GM21528 (cell line): ENCODE data around the gene ATF3.

Experiments
- ATAC-seq: cut with Tn5 transposase; IDR thresholded peaks from one replicate; pipeline ENCODE4 v1.9.1; 2021; ENCODE audit warnings: mild to moderate bottlenecking, moderate library complexity; ENCODE audit not compliant: unreplicated experiment, low FRiP score

The ATF3 gene

GRCh38 chr1:212586206-212587015 is 22.1 kb upstream of the ATF3 start:
- ATAC-seq, result peak; percentile 80

- ATAC-seq, result no peak
Measured at GRCh38 chr1:212587016-212587887, 21.3 kb upstream of the ATF3 start.

GRCh38 chr1:212587888-212588510 is 20.6 kb upstream of the ATF3 start:
- no peak for ATAC-seq

GRCh38 chr1:212589446-212589845 is 19.1 kb upstream of the ATF3 start:
- ATAC-seq, result no peak

GRCh38 chr1:212591922-212592321 is 16.6 kb upstream of the ATF3 start:
- ATAC-seq, result no peak

GRCh38 chr1:212593821-212594251 is 14.7 kb upstream of the ATF3 start:
- no peak for ATAC-seq

- ATAC-seq, result no peak
Measured at GRCh38 chr1:212594640-212595039, 13.9 kb upstream of the ATF3 start.

- ATAC-seq, result no peak
Measured at GRCh38 chr1:212595229-212595628, 13.3 kb upstream of the ATF3 start.

- ATAC-seq, result peak; percentile 89
Measured at GRCh38 chr1:212595787-212596714, 12.5 kb upstream of the ATF3 start.

GRCh38 chr1:212596798-212597197 is 11.8 kb upstream of the ATF3 start:
- ATAC-seq, result no peak

GRCh38 chr1:212597487-212597886 is 11.1 kb upstream of the ATF3 start:
- ATAC-seq, result no peak

- no peak for ATAC-seq
Measured at GRCh38 chr1:212600071-212600915, 8.3 kb upstream of the ATF3 start.

GRCh38 chr1:212600980-212601379 is 7.6 kb upstream of the ATF3 start:
- no peak for ATAC-seq

GRCh38 chr1:212601524-212601923 is 7.0 kb upstream of the ATF3 start:
- no peak for ATAC-seq

GRCh38 chr1:212605441-212606394 is 2.8 kb upstream of the ATF3 start:
- ATAC-seq, result no peak

- no peak for ATAC-seq
Measured at GRCh38 chr1:212606395-212607205, 2.0 kb upstream of the ATF3 start.

- ATAC-seq, result no peak
Measured at GRCh38 chr1:212607206-212607912, 1.2 kb upstream of the ATF3 start.
